Measurements from ENCODE around the gene HSPD1.

GRCh38 chr2:197504512-197504911 is 4.9 kb upstream of the HSPD1 start:
- TF ChIP-seq ARNTL (CRISPR knock-in tag; IDR thresholded peaks at IDR 0.05; ENCODE audit: borderline replicate concordance, low read depth): no peak
- TF ChIP-seq GLIS3 (CRISPR knock-in tag; IDR thresholded peaks at IDR 0.05): no peak
- TF ChIP-seq SNAI2 (CRISPR knock-in tag; IDR thresholded peaks at IDR 0.05): no peak
- no peak for TF ChIP-seq PATZ1 (CRISPR knock-in tag; IDR thresholded peaks at IDR 0.05; ENCODE audit: borderline replicate concordance)
- no peak for TF ChIP-seq CSDC2 (CRISPR knock-in tag; IDR thresholded peaks at IDR 0.05)
- no peak for TF ChIP-seq TSHZ2 (CRISPR knock-in tag; IDR thresholded peaks at IDR 0.05)
- TF ChIP-seq ZNF70 (CRISPR knock-in tag; IDR thresholded peaks at IDR 0.05): no peak
- no peak for TF ChIP-seq RARB (CRISPR knock-in tag; IDR thresholded peaks at IDR 0.05)
- no peak for TF ChIP-seq ZC3H10 (CRISPR knock-in tag; IDR thresholded peaks at IDR 0.05)
- TF ChIP-seq ZNF565 (CRISPR knock-in tag; conservative IDR thresholded peaks at IDR 0.05; ENCODE audit: low read depth): no peak
- no peak for TF ChIP-seq ZFP3 (CRISPR knock-in tag; IDR thresholded peaks at IDR 0.05)
- TF ChIP-seq OSR1 (CRISPR knock-in tag; IDR thresholded peaks at IDR 0.05): no peak
- no peak for TF ChIP-seq ZFP30 (CRISPR knock-in tag; IDR thresholded peaks at IDR 0.05)
- TF ChIP-seq CSRNP3 (CRISPR knock-in tag; IDR thresholded peaks at IDR 0.05): no peak

All from SK-N-SH treated with all-trans-retinoic acid at 6 μM for 48 hours (cell line).